Skin epidermis (tissue), 12 donors: ENCODE measurements around the gene ABTB2.

ENCODE experiments used
- H3K27ac ChIP-seq, 21 experiments: fragments of 200-600 bp; sonication (generic) in 11 of 21; one replicate each; pipeline ENCODE4 v1.5.0; 2020; ENCODE audit warnings: mild to moderate bottlenecking in 3 of 21, inconsistent platforms in 2 of 21, moderate library complexity in 2 of 21
- H3K4me3 ChIP-seq, 7 experiments: fragments of 200-600 bp; sonication (generic) in 2 of 7; one replicate each; pipeline ENCODE4 v1.5.0; 2020; ENCODE audit warnings: inconsistent platforms in 2 of 7, mild to moderate bottlenecking in 2 of 7, moderate library complexity in 1 of 7

ABTB2 gene

DNA sequence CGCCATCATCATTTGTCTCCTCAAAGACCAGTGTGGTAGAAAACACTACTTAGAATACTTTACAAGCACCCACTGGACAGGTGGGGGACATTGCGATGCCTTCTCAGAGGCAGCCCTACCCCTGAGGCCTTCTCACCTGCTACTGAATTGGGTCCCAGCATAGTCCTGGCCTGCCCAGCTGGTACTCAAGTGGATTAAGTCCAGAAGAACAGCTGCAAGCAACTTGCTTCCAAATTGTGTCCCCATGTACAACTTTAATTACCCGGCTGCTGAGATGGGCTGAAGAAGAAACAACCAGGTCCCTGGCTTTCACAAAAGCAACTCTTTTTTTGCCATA is 12.3 kb downstream of the ABTB2 start:
- H3K27ac ChIP-seq, result peak overlapping the region in 1 of 21 experiments; percentile 13
- H3K4me3 ChIP-seq, result no peak overlapping the region

GRCh38 chr11:34344768-34345539 is 12.9 kb downstream of the ABTB2 start:
- no peak overlapping the region for H3K27ac ChIP-seq
- no peak overlapping the region for H3K4me3 ChIP-seq

DNA sequence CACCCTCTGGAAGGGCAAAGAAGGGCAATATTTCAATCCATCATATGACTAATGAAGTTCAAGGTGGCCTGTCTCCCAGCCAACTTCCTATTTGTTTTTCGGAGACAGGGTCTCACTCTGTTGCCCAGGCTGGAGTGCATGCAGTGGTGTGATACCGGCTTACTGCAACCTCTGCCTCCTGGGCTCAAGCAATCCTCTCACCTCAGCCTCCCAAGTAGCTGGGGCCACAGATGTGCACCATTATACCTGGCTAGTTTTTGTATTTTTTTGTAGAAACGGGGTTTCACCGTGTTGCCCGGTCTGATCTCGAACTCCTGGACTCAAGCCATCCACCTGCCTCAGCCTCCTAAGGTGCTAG is 13.4 kb downstream of the ABTB2 start:
- H3K27ac ChIP-seq, result no peak overlapping the region
- H3K4me3 ChIP-seq, result no peak overlapping the region

- no peak overlapping the region for H3K4me3 ChIP-seq
- no peak overlapping the region for H3K27ac ChIP-seq
Measured at GRCh38 chr11:34343686-34344085, 14.1 kb downstream of the ABTB2 start.

- H3K27ac ChIP-seq, result no peak overlapping the region
- H3K4me3 ChIP-seq, result no peak overlapping the region
Measured at GRCh38 chr11:34343153-34343552, 14.7 kb downstream of the ABTB2 start.

- H3K27ac ChIP-seq, result no peak overlapping the region
- H3K4me3 ChIP-seq, result no peak overlapping the region
Measured at GRCh38 chr11:34341931-34342533, 15.8 kb downstream of the ABTB2 start.

GRCh38 chr11:34341096-34341495 is 16.7 kb downstream of the ABTB2 start:
- Histone ChIP-seq H3K27ac (no peak overlapping the region), H3K4me3 (no peak overlapping the region)

GRCh38 chr11:34340653-34341052 is 17.2 kb downstream of the ABTB2 start:
- H3K4me3 ChIP-seq, result no peak overlapping the region
- H3K27ac ChIP-seq, result no peak overlapping the region

DNA sequence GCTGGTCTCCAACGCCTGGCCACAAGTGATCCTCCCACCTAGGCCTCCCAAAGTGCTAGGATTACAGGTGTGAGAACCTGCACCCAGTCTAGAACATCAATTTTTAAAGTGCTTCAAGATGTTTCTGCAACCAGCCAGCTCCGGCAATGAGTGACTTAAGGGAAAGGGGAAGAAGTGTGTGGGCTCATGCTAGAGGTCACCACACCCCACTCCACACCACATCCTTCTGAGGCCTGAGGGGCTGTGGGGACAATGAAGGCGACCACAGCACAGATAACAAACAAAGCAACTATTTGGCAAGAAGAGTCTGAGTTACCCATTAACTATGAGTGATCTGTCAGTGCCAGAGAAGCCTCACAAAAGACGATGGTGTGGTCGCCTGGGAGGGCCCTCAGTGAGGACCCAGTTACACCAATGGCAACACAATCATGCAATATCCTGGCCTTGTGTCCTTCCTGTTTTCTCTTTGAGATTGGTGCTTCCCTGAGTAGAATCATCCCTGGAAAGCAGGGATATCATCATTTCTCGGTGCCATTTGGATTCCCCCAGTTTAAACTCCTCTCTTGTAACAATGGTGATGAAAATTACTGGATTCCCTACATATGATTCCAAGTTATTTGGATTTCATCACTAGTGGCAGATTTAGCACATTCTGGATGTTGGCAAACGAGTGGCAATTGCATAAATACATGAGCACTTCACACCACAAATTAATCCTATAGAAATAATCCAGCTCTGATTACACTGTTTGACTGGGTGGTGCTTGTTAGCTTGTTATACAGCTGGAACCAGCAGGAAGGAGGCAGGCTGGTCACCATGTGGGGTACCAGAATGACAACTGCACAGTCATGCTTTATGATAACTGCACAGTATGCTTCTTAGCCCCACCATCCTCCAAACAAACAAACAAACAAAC is 18.4 kb downstream of the ABTB2 start:
- H3K27ac ChIP-seq, result no peak overlapping the region

DNA sequence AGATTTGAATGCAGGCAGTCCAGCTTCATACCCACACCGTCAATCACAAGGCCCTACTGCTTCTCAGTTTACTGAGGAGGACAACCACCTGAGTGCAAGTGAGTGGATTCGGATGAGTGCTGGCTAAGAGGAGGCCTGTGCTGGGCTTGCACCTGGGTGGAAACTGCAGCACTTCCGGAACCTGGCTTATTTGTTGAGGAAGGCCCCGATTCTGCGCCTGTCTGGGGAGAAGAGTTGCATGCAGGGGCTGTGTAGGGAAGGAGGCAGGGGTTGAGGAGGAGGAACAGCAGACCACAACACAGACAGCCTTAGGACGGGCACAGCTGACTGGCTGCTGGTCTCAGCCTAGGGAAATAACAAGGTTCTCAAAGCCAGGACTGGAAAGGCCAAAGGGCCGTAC is 20.8 kb downstream of the ABTB2 start:
- H3K27ac ChIP-seq, result no peak overlapping the region
- H3K4me3 ChIP-seq, result no peak overlapping the region

More for the DNA sequence above, 18.4 kb downstream of the ABTB2 start:
- H3K4me3 ChIP-seq, result no peak overlapping the region

DNA sequence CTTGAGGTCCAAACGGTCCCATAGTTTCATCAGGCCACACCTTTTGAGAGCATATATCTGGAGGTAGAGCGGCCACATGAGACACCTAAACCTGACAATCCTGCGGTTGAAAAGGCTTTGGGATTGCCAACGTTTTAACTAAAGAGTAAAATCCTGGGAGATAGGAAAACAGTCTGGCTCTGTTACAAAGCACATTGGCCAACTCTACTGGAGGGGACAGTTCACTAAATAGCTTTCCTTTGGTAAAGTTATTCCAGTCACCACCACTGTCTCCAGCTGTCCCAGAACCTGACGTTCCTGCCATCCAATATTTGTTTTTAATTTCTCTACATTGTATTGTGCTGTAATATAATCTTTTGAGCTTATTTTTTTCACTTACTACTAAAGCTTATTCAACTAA is 22.0 kb downstream of the ABTB2 start:
- no peak overlapping the region for H3K27ac ChIP-seq
- H3K4me3 ChIP-seq, result no peak overlapping the region

GRCh38 chr11:34335331-34335730 is 22.5 kb downstream of the ABTB2 start:
- Histone ChIP-seq H3K27ac (no peak overlapping the region), H3K4me3 (no peak overlapping the region)

- Histone ChIP-seq H3K4me3 (no peak overlapping the region), H3K27ac (no peak overlapping the region)
Measured at GRCh38 chr11:34333787-34334186, 24.0 kb downstream of the ABTB2 start.

GRCh38 chr11:34332524-34332923 is 25.3 kb downstream of the ABTB2 start:
- Histone ChIP-seq H3K4me3 (no peak overlapping the region), H3K27ac (peak overlapping the region in 1 of 21 experiments; percentile 25)

DNA sequence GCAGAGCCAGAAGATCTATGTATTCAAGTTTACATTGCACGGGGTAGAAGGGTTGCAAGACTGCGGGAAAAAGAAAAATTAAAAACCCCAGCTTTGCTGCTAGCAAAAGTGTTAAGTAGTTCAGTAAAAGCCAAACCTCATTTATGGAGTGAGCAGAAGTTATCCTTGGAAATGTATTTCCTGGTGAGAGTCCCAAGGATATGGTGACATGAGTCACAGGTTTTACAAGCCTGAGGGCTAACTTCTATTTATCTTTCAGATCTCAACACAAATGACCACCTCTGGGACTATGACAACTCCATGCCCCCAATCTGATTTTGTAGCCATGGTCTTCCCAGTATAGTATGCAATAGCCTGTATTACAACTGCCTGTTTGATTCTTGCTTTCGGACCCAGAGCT is 26.1 kb downstream of the ABTB2 start:
- H3K27ac ChIP-seq, result peak overlapping the region in 1 of 21 experiments; percentile 25

GRCh38 chr11:34331329-34331728 is 26.5 kb downstream of the ABTB2 start:
- Histone ChIP-seq H3K27ac (peak overlapping the region in 1 of 21 experiments; percentile 25), H3K4me3 (no peak overlapping the region)

More for the DNA sequence above, 26.1 kb downstream of the ABTB2 start:
- no peak overlapping the region for H3K4me3 ChIP-seq

GRCh38 chr11:34330653-34331052 is 27.2 kb downstream of the ABTB2 start:
- H3K27ac ChIP-seq, result no peak overlapping the region
- H3K4me3 ChIP-seq, result no peak overlapping the region

GRCh38 chr11:34329876-34330275 is 27.9 kb downstream of the ABTB2 start:
- Histone ChIP-seq H3K4me3 (no peak overlapping the region), H3K27ac (no peak overlapping the region)

- no peak overlapping the region for H3K4me3 ChIP-seq
- no peak overlapping the region for H3K27ac ChIP-seq
Measured at GRCh38 chr11:34328632-34328910, 29.2 kb downstream of the ABTB2 start.

- Histone ChIP-seq H3K4me3 (no peak overlapping the region), H3K27ac (no peak overlapping the region)
Measured at GRCh38 chr11:34327804-34328631, 29.8 kb downstream of the ABTB2 start.
